A673 (cell line): ENCODE results near the gene TK2. TPM values are rescaled to one million over a fixed set of nuclear protein-coding genes. Genes with fewer than 3 reads are reported as not detected.
"Not testable (repeated sequence)": the region's sequence is repeated elsewhere in the genome, so short reads cannot be mapped to it uniquely, and the experiment has no call there.

ENCODE experiments used
- BruUV-seq: library from RNA; stranded (reverse); fragments of 400-500 nt; replicated peaks from 2 replicates; lab custom pipeline; 2021; lab: Mats Ljungman, UMichigan
- CTCF ChIA-PET: fragments of 300-600 bp; sonication (Branson Sonifier 250); formaldehyde crosslinking; loops from one replicate; lab custom pipeline; 2022; ENCODE audit warnings: antibody characterized with exemption; lab: Charles Lee
- POLR2A ChIA-PET: fragments of 300-600 bp; sonication (Branson Sonifier 250); formaldehyde crosslinking; loops from one replicate; lab custom pipeline; 2022; ENCODE audit warnings: antibody characterized with exemption; ENCODE audit not compliant: low non-redundant PET; lab: Charles Lee
- DNase-seq: peaks from one replicate; pipeline ENCODE4 v3.0.0-alpha.2; 2015; ENCODE audit warnings: low spot score
- H3K27ac ChIP-seq: fragments of 200-600 bp; sonication (generic); 2 replicates; pipeline ENCODE4 v1.5.1; 2016; ENCODE audit warnings: mixed run types, low read depth, mild to moderate bottlenecking, mixed read lengths, antibody characterized with exemption, low read length; ENCODE audit not compliant: poor library complexity, severe bottlenecking
- H3K27me3 ChIP-seq: fragments of 200-600 bp; sonication (generic); replicated peaks from 2 replicates; pipeline ENCODE4 v1.6.1; 2017; ENCODE audit warnings: mixed run types, low read depth, mild to moderate bottlenecking, mixed read lengths, antibody characterized with exemption, low read length; ENCODE audit not compliant: insufficient read depth, poor library complexity
- H3K36me3 ChIP-seq: fragments of 200-600 bp; sonication (generic); 2 replicates; pipeline ENCODE4 v1.6.1; 2016; ENCODE audit warnings: mixed run types, mild to moderate bottlenecking, mixed read lengths, antibody characterized with exemption, low read length; ENCODE audit not compliant: insufficient read depth, poor library complexity, severe bottlenecking
- H3K4me1 ChIP-seq: fragments of 200-600 bp; sonication (generic); 2 replicates; pipeline ENCODE4 v1.6.1; 2017; ENCODE audit warnings: mixed run types, mild to moderate bottlenecking, mixed read lengths, antibody characterized with exemption, low read length; ENCODE audit not compliant: insufficient read depth, poor library complexity, severe bottlenecking
- H3K4me3 ChIP-seq: fragments of 200-600 bp; sonication (generic); 2 replicates; pipeline ENCODE4 v1.5.1; 2016; ENCODE audit warnings: low read depth, mixed run types, mild to moderate bottlenecking, mixed read lengths, low read length; ENCODE audit not compliant: poor library complexity, severe bottlenecking
- H3K9me3 ChIP-seq: fragments of 200-600 bp; sonication (generic); 2 replicates; pipeline ENCODE4 v1.6.1; 2016; ENCODE audit warnings: mixed run types, low read depth, mild to moderate bottlenecking, mixed read lengths, antibody characterized with exemption, low read length; ENCODE audit not compliant: poor library complexity, severe bottlenecking
- CTCF ChIP-seq: fragments of 300-800, 200-600 bp; sonication (generic); conservative IDR thresholded peaks from 2 replicates; pipeline ENCODE4 v1.5.1; 2017; ENCODE audit warnings: low read depth, mild to moderate bottlenecking, antibody characterized with exemption, low read length, moderate library complexity, mixed read lengths
- EZH2 ChIP-seq: fragments of 200-600 bp; sonication (generic); IDR thresholded peaks from 2 replicates; pipeline ENCODE4 v1.6.1; 2017; ENCODE audit warnings: borderline replicate concordance, low read depth, mild to moderate bottlenecking, mixed read lengths, antibody characterized with exemption, low read length; ENCODE audit not compliant: poor library complexity, severe bottlenecking
- intact Hi-C: fragments of 100-400 bp; cut with micrococcal nuclease; formaldehyde crosslinking; loops from one replicate; pipeline ENCODE4 v1.10.0; 2022; ENCODE audit not compliant: unreplicated experiment
- total RNA-seq: library from RNA; stranded (reverse); gene quantifications from 2 replicates; pipeline ENCODE4 v1.2.3, GENCODE V29; 2021

TK2 gene
- total RNA-seq, 1 experiment from 2014 or later = 8.2 TPM

DNA sequence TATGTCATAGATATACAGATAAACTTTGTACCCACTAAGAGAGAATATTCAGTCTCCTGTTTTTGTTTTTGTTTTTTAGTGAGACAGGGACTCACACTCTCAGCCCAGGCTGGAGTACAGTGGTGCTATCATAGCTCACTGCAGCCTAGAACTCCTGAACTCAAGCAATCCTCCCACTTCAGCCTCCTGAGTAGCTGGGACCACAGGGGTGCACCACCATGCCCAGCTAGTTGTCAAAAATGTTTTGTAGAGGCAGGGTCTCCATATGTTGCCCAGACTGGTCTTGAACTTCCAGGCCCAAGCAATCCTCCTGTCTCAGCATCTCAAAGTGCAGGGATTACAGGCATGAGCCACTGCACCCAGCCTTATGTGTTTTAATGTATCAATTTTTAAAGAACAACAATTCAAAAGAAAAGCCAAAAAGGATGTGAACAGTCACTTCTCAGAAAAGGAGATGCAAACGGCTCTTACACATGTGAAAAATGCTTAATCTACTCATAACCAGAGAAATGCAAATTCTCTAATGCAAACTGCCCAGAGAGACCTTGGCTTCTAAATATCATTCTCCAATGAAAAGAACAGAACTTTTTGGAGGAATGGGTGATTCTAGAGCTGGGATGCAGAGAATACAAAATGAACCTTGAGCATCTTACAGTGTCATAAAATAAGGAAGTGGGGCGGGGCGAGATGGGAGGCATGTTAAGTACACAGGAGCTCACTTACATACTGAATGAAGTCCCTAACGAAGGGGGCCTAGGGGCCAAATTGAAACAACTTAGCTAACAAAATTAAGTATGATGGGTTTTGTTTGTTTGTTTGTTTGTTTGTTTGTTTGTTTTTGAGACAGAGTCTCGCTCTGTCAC lies 47.3 kb upstream of the TK2 start:
- Histone ChIP-seq H3K27me3 (no peaks in the 10 kb centered on the region), H3K27ac (no peak overlapping the region), H3K4me3 (no peak overlapping the region), H3K9me3 (no peaks in the 10 kb centered on the region), H3K36me3 (no peaks in the 10 kb centered on the region), H3K4me1 (no peaks in the 10 kb centered on the region)
- TF ChIP-seq CTCF (no peak), EZH2 (no peak)
- ChIA-PET CTCF (no interaction called here), POLR2A (interaction anchor here (0.7 kb wide), 1 partner anchor 67 kb away, joined by 3 read pairs; no protein-coding TSS in a partner anchor)
- no TSS peak for BruUV-seq
- intact Hi-C loops = no loop called here
- DNase-seq = no peak

GRCh38 chr16:66596559-66596958 lies 46.6 kb upstream of the TK2 start:
- BruUV-seq, H3K36me3 ChIP-seq, H3K4me3 ChIP-seq, intact Hi-C loops, H3K27ac ChIP-seq, H3K9me3 ChIP-seq, CTCF ChIA-PET, H3K27me3 ChIP-seq, H3K4me1 ChIP-seq, DNase-seq, POLR2A ChIA-PET: not testable (repeated sequence)

DNA sequence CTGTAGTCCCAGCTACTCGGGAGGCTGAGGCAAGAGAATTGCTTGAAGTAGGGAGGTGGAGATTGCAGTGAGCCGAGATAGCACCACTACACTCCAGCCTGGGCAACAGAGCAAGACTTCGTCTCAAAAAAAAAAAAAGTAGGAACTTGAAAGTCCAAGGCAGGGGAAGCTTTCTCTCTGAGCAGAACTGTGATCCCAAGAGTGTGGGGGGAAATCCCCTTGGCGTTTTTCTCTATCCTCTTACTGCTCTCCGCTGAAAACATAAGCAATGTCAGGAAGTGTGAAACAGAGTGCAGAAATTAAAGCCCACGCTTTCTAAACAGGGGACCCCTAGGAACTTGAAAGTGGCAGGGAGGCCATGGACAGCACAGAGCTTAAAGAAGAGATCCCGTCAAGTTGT lies 44.8 kb upstream of the TK2 start:
- DNase-seq = no peak
- Histone ChIP-seq H3K9me3 (no peaks in the 10 kb centered on the region), H3K27ac (no peak overlapping the region), H3K4me3 (no peak overlapping the region), H3K36me3 (no peaks in the 10 kb centered on the region), H3K4me1 (no peaks in the 10 kb centered on the region), H3K27me3 (no peaks in the 10 kb centered on the region)
- CTCF ChIA-PET = no interaction called here
- TF ChIP-seq EZH2 (no peak), CTCF (no peak)
- no TSS peak for BruUV-seq
- intact Hi-C loops = no loop called here
- POLR2A ChIA-PET = no interaction called here
